GM23338 (cell line): ENCODE data around the gene PTPN12. TPM values are rescaled to one million over a fixed set of nuclear protein-coding genes. Genes with fewer than 3 reads are reported as not detected.

Source experiments
- ATAC-seq: fragments of 200-7000 bp; cut with Tn5 transposase; 3 replicates; pipeline ENCODE4 v1.9.1; 2020
- DNase-seq: peaks from one replicate; pipeline ENCODE4 v3.0.0-alpha.2; 2015; ENCODE audit warnings: low spot score
- H2AFZ ChIP-seq: fragments of 200-600 bp; sonication (generic); 2 replicates; pipeline ENCODE4 v1.8.0; 2016; ENCODE audit warnings: antibody characterized with exemption, mild to moderate bottlenecking, moderate library complexity
- H3F3A ChIP-seq: fragments of 200-600 bp; sonication (generic); replicated peaks from 2 replicates; pipeline ENCODE4 v1.8.0; 2017; ENCODE audit warnings: antibody characterized with exemption, mixed run types, low read depth
- H3K27ac ChIP-seq: fragments of 200-600 bp; sonication (generic); 2 replicates; pipeline ENCODE4 v1.6.1; 2016; ENCODE audit warnings: low read depth
- H3K27me3 ChIP-seq: fragments of 200-600 bp; sonication (generic); 2 replicates; pipeline ENCODE4 v1.8.0; 2016; ENCODE audit warnings: mild to moderate bottlenecking, mixed run types, moderate library complexity; ENCODE audit not compliant: insufficient read depth
- H3K36me3 ChIP-seq: fragments of 200-600 bp; sonication (generic); 2 replicates; pipeline ENCODE4 v1.8.0; 2016; ENCODE audit warnings: mild to moderate bottlenecking; ENCODE audit not compliant: insufficient read depth
- H3K4me1 ChIP-seq: fragments of 200-600 bp; sonication (generic); 2 replicates; pipeline ENCODE4 v1.8.0; 2016; ENCODE audit warnings: mild to moderate bottlenecking, moderate library complexity; ENCODE audit not compliant: insufficient read depth
- H3K4me2 ChIP-seq: fragments of 200-600 bp; sonication (generic); 2 replicates; pipeline ENCODE4 v1.7.1; 2017; ENCODE audit warnings: mixed run types
- H3K4me3 ChIP-seq: fragments of 200-600 bp; sonication (generic); 2 replicates; pipeline ENCODE4 v1.6.1; 2016; ENCODE audit warnings: mixed run types
- H3K79me2 ChIP-seq: fragments of 200-600 bp; sonication (generic); replicated peaks from 2 replicates; pipeline ENCODE4 v1.8.0; 2017; ENCODE audit warnings: mild to moderate bottlenecking; ENCODE audit not compliant: insufficient read depth
- H3K9me2 ChIP-seq: fragments of 200-600 bp; sonication (generic); 2 replicates; pipeline ENCODE4 v1.8.0; 2017; ENCODE audit not compliant: insufficient read depth
- H4K20me1 ChIP-seq: fragments of 200-600 bp; sonication (generic); replicated peaks from 2 replicates; pipeline ENCODE4 v1.8.0; 2017; ENCODE audit warnings: mild to moderate bottlenecking; ENCODE audit not compliant: insufficient read depth
- H3K27ac Mint-ChIP-seq: 2 replicates; pipeline ENCODE4 v1.8.0; 2020; ENCODE audit warnings: inconsistent platforms, mild to moderate bottlenecking, moderate library complexity, mixed read lengths
- H3K27me3 Mint-ChIP-seq: 3 replicates; pipeline ENCODE4 v1.8.0; 2022; ENCODE audit warnings: low read depth, mild to moderate bottlenecking, moderate library complexity, mixed read lengths, inconsistent platforms; ENCODE audit not compliant: insufficient read depth, poor library complexity
- H3K36me3 Mint-ChIP-seq: 3 replicates; pipeline ENCODE4 v1.8.0; 2021; ENCODE audit warnings: low read depth, mild to moderate bottlenecking, inconsistent platforms, moderate library complexity, mixed read lengths
- H3K4me1 Mint-ChIP-seq: 3 replicates; pipeline ENCODE4 v1.8.0; 2020; ENCODE audit warnings: mild to moderate bottlenecking, inconsistent platforms, mixed read lengths
- H3K4me3 Mint-ChIP-seq: 3 replicates; pipeline ENCODE4 v1.8.0; 2021; ENCODE audit warnings: moderate library complexity, mild to moderate bottlenecking, inconsistent platforms, mixed read lengths
- H3K9me3 Mint-ChIP-seq: 3 replicates; pipeline ENCODE4 v1.8.0; 2020; ENCODE audit warnings: moderate library complexity, mild to moderate bottlenecking, inconsistent platforms, mixed read lengths
- CREB1 ChIP-seq: fragments of 250-450 bp; sonication (Bioruptor Pico); IDR thresholded peaks from 2 replicates; pipeline ENCODE4 v1.5.0; 2020; ENCODE audit warnings: low read depth, mild to moderate bottlenecking, moderate library complexity
- CTCF ChIP-seq, 2 experiments: fragments of 200-600 bp in 1 of 2; sonication (generic) in 1 of 2; conservative IDR thresholded peaks; 2 replicates each; pipeline versions ENCODE4 v1.5.1 to v1.6.1; 2016 to 2017; ENCODE audit warnings: antibody characterized with exemption in 2 of 2, low read depth in 2 of 2, mild to moderate bottlenecking in 2 of 2, moderate library complexity in 1 of 2
- ETS1 ChIP-seq: IDR thresholded peaks from 2 replicates; pipeline ENCODE4 v1.6.1; 2016; ENCODE audit warnings: antibody characterized with exemption
- EZH2 ChIP-seq: fragments of 200-600 bp; sonication (generic); IDR thresholded peaks from one replicate; pipeline ENCODE4 v1.8.0; 2017; ENCODE audit warnings: antibody characterized with exemption, mild to moderate bottlenecking, low read depth; ENCODE audit not compliant: unreplicated experiment
- REST ChIP-seq: IDR thresholded peaks from one replicate; pipeline ENCODE4 v1.6.1; 2018; ENCODE audit warnings: antibody characterized with exemption; ENCODE audit not compliant: unreplicated experiment
- STAT1 ChIP-seq: IDR thresholded peaks from one replicate; pipeline ENCODE4 v1.6.1; 2016; ENCODE audit warnings: antibody characterized with exemption; ENCODE audit not compliant: unreplicated experiment
- ZNF114 ChIP-seq: fragments of 250-450 bp; sonication (Bioruptor Pico); IDR thresholded peaks from 2 replicates; pipeline ENCODE4 v1.5.0; 2020; ENCODE audit warnings: mild to moderate bottlenecking, moderate library complexity
- ZNF331 ChIP-seq: fragments of 250-450 bp; sonication (Bioruptor Pico); IDR thresholded peaks from 2 replicates; pipeline ENCODE4 v1.5.0; 2020; ENCODE audit warnings: low read depth, mild to moderate bottlenecking, moderate library complexity
- polyA plus RNA-seq: library from polyadenylated mRNA; unstranded; fragments of >200 nt; fragmentation: Nextera tagmentation; extraction: Ambion mirVana; gene quantifications from 2 replicates; pipeline ENCODE4 v1.2.1, GENCODE V29; 2016
- total RNA-seq: library from RNA; depleted of rRNA; stranded (reverse); fragments of >200 nt; shearing (Covaris generic); gene quantifications from 2 replicates; pipeline ENCODE4 v1.2.3, GENCODE V29; 2014

The PTPN12 gene
- total and polyA plus RNA-seq, 2 experiments from 2014 or later = 58.8 to 187 TPM

DNA sequence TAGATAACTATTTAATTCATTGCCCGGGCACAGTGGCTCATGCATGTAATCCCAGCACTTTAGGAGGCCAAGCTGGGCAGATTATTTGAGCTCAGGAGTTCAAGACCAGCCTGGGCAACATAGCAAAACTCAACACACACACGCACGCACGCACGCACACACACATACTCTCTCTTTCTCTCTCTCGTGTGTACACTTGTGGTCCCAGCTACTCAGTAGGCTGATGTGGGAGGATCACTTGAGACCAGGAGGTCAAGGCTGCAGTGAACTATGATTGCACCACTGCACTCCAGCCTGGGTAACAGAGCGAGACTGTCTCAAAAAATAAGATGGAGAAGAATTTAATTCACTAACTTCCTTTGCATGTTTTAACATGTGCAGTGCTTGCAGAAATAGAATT is 38.1 kb downstream of the PTPN12 start:
- Histone ChIP-seq H3K27ac (no peak overlapping the region), H3K36me3 (peaks cover 27% of the 10 kb centered on the region), H4K20me1 (peaks cover 28% of the 10 kb centered on the region; the same call in 1 of the 2 replicates), H2AFZ (no peak overlapping the region), H3K4me3 (no peak overlapping the region), H3K9me2 (no peaks in the 10 kb centered on the region), H3K4me2 (no peak overlapping the region), H3K4me1 (peaks cover 12% of the 10 kb centered on the region), H3F3A (no peaks in the 10 kb centered on the region), H3K27me3 (no peaks in the 10 kb centered on the region), H3K79me2 (peaks cover 98% of the 10 kb centered on the region)
- peaks cover 37% of the 10 kb centered on the region; the same call in 2 of the 3 replicates for H3K36me3 Mint-ChIP-seq
- DNase-seq = no peak
- no peak overlapping the region for H3K4me3 Mint-ChIP-seq
- H3K27ac Mint-ChIP-seq = no peak overlapping the region
- TF ChIP-seq CTCF (conservative IDR thresholded peaks at IDR 0.05; ENCODE audit: low read depth in 2 of 2) (no peak), ETS1 (no peak), ZNF114 (CRISPR knock-in tag) (no peak), ZNF331 (no peak), REST (no peak), EZH2 (no peak), CREB1 (CRISPR knock-in tag) (no peak)
- H3K27me3 Mint-ChIP-seq = peaks cover 2% of the 10 kb centered on the region
- no peak for ATAC-seq
- H3K9me3 Mint-ChIP-seq = no peaks in the 10 kb centered on the region
- H3K4me1 Mint-ChIP-seq = peaks cover 12% of the 10 kb centered on the region

DNA sequence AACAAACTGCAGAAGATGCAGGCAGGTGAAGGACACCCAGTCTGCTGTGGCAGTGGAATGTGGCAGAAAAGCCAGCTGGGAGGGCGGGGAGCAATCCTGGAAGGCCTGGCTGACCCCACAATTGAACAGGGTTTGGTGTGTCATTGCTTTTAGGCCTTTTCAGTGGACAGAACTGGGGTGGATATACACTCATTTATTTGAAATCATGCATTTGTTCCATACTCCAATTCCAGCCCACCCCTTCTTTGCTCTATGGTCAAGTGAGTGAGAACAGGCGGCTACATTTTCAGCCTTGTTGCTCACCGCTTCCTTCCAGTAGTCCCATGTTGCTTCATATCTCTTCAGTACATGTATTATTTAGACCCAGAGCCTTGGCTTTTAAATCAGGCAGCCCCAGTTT is 39.8 kb downstream of the PTPN12 start:
- Histone ChIP-seq H3F3A (no peaks in the 10 kb centered on the region), H3K4me3 (no peak overlapping the region), H3K4me2 (no peak overlapping the region), H3K36me3 (peaks cover 27% of the 10 kb centered on the region), H3K27ac (peak overlapping the region; percentile 46; the same call in 1 of the 2 replicates), H3K27me3 (no peaks in the 10 kb centered on the region), H4K20me1 (peaks cover 34% of the 10 kb centered on the region; the same call in 1 of the 2 replicates), H2AFZ (no peak overlapping the region), H3K9me2 (no peaks in the 10 kb centered on the region), H3K4me1 (no peaks in the 10 kb centered on the region), H3K79me2 (peaks cover 81% of the 10 kb centered on the region)
- H3K4me1 Mint-ChIP-seq = no peaks in the 10 kb centered on the region; the same call in 2 of the 3 replicates
- H3K4me3 Mint-ChIP-seq = no peak overlapping the region
- no peak for ATAC-seq
- no peaks in the 10 kb centered on the region for H3K9me3 Mint-ChIP-seq
- H3K36me3 Mint-ChIP-seq = peaks cover 35% of the 10 kb centered on the region; the same call in 2 of the 3 replicates
- no peaks in the 10 kb centered on the region for H3K27me3 Mint-ChIP-seq
- 0 out of 2 replicates have a peak overlapping the region, but pooled peaks have one; percentile 9 for H3K27ac Mint-ChIP-seq
- no peak for DNase-seq
- no peak for TF ChIP-seq EZH2
- no peak for TF ChIP-seq ETS1
- no peak for TF ChIP-seq ZNF331
- no peak for TF ChIP-seq CTCF (conservative IDR thresholded peaks at IDR 0.05; ENCODE audit: low read depth in 2 of 2)
- TF ChIP-seq STAT1 = no peak
